ENCODE data around the gene DIRAS1.
A peak's percentile ranks its signal among the peaks of the same experiment; 100 is the strongest.
"Not testable (repeated sequence)": the region's sequence is repeated elsewhere in the genome, so short reads cannot be mapped to it uniquely, and the experiment has no call there.

Gene DIRAS1

DNA sequence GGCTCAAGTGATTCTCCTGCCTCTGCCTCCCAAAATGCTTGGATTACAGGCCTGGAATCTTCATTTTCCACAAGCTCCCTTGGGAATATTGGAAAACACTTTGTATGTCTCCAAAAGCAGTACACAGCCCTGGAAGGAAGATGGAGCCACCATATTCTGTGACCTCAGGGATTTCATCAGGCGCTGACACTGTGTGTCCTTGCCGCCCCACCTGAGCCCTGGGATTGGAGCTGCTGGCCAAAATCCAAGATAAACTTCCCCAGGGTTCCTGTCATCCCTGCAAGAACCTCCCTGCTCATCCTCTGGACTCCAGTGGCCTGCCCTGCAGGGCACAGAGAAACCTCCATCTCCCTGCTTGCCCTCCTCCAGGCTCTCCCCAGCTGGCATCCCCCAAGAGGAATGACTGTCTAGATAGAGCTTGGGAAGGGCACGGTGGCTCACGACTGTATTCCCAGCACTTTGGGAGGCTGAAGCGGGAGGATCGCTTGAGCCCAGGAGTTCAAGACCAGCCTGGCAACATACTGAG is 17.4 kb downstream of the DIRAS1 start:
- no peak for DNase-seq

DNA sequence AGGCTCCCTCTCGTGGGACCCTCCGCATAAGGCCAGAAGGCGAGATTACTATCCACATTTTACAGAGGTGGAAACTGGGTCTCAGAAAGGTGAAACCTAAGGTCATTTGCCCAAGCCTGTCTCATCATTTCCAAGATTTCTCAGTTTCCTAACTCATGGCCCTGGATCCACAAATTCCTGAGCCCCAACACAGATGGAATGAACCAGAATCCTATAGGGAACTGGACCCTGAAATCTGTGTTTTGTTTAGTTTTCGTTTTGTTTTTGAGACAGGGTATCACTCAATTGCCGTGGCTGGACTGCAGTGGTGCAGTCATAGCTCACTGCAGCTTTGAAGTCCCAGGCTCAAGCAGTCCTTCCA is 18.1 kb downstream of the DIRAS1 start:
- DNase-seq, result no peak

DNA sequence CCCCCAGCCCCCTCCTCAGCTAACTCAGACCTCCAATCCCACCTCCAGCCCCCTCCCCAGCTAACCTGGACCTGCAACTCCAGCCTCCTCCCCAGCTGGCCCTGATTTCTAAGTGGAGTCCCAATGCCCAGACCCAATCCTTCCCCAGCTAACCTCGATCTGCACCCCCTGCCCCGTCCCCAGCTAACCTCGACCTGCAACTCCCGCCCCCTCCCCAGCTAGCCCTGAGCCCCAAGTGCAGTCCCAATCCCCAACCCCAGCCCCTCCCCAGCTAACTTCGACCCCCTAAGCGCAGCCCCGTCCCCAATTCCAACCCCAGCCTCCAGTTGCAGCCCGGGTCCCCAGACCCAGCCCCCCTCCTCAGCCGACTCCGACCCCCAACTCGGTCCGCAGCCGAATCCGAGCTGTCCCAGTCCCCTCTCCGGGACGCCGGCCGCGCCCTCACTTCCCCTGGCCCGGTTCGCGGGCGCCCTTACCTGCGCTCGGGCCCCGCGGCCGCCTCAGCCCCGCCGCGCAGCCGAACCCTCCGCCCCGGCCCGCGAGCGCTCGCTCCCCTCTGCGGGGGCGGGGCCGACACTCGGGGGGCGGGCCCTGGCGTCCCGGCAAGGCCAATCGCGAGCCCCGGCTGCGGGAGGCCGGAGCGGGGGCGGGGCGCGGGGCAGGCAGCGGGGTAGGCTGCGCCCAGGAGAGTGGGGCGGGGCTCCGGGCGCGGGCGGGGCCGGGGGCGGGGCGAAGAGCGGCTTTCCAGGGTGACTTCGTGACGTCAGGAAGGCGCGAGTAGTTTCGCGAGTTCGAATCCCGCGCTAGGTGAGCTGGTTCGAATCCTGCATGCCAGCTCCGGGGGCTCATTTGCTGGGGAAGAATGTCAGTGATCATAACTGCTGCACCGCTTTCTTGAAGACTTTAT is 18.7 kb downstream of the DIRAS1 start, which contains the start of gene GNG7:
TSS of gene GNG7 (minus strand) at position 525 of the 907 bp plus-strand sequence. CDS start 182,006 bp downstream, outside the sequence.
- DNase-seq, result peak; percentile 79

DNA sequence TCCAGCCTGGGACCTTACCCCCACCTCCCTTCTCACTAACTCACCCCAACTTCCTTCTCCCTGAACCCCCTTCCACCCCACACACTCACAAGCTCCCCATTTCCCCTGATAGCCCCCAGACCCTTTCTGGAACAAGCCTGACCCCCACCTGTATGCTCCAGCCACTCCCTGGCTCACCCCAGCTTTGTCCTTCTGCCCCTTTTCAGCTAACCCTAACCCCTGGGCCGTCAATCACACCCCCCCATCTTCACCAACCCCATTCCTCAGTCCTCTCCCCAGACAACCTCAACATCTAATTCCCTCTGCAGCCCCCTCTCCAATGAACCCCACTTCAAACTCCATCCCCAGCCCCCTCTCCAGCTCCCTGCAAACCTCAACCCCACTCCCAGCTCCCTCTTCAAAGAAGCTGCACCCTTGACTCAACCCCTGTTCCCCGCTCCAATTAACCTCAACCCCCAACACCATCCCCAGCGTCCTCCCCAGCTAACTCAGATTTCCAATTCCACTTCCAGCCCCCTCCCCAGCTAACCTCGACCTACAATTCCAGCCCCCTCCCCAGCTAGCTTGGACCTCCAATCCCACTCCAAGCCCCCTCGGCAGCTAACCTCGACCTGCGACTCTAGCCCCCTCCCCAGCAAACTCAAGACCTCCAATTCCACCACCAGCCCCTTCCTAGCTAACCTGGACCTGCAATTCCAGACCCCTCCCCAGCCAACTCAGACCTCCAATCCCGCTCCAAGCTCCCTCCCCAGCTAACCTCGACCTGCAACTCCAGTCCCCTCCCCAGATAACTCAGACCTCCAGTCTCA is 19.6 kb downstream of the DIRAS1 start:
- no peak for DNase-seq

DNA sequence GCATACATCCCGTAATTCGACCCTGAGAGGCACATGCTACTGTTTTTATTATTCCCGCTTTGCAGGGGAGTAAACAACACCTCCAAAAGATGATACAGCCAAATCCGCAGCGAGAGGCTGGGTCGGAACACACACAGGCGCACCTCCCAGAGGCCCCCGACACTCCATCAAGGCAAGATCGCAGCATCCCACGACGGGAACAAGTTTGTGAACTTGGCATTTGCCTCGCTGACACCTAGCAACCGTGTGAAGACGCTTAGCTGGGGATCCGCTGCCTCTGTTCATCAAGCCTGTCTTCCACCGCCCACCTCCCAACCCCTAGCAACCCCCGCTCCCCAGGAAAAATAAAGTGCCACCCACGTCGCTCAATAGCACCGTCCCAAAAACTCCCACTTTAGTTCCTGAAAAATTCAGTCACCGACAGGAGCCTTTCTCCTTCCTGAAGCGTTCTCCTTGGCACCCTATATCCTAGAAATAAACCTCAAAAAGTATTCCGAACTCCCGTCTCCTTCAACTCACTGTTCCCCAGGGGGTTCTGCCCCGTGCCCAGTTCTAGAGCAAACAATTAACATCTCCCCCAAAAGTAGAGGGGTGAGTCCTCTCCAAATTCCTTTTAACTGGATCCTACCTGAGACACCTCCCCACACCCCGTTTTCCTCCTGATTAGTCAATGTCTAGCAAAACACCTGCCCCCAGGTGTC is 20.4 kb downstream of the DIRAS1 start:
- DNase-seq, result no peak

DNA sequence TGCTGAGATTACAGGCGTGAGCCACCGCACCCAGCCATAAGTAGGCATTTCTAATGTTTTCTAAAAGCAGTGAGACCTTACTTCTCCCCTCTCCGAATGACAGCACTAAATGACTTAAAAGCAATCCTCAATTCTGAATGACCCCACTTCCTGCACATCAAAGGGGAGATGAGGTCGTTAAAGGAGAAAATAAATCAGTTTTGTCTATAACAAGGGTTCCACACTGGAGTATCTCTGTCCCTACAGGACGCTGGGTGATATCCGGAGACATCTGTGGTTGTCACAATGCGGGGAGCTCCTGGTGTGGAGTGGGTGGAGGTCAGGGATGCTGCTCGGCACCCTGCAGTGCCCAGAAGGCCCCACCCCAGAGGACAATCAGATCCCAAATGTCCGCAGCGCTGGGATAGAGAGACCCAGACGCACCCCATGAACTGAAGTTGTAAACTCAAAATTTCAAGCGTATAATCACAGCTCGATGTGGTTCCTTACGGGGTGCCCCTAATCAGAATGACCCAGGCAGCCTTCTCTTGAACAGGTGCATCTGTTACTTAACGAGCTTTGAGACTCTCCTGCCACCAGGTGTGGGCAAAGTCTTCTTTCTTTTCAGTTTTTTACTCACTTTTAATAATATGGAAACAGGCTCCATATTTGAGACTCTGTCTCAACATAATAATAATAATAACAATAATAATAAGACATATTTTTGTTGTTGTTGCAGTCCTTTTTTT is 21.6 kb downstream of the DIRAS1 start:
- no peak for DNase-seq

DNA sequence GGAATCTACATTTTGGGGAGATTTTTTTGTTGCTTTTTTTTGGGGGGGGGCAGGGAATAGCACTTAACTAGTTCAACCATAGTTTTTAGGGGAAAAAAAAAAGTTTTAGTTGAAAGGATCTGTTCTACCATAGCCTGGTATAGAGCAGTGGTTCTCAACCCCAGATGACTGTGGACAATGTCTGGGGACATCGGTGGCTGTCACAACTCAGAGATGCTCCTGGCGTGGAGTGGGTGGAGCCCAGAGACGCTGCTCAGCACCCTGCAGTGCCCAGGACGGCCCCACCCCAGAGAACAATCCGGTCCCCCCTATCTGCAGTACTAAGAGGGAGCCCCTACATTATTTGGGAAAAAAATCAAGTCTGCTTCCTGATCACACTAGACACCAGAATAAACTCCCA is 27.0 kb downstream of the DIRAS1 start:
- DNase-seq, result no peak

DNA sequence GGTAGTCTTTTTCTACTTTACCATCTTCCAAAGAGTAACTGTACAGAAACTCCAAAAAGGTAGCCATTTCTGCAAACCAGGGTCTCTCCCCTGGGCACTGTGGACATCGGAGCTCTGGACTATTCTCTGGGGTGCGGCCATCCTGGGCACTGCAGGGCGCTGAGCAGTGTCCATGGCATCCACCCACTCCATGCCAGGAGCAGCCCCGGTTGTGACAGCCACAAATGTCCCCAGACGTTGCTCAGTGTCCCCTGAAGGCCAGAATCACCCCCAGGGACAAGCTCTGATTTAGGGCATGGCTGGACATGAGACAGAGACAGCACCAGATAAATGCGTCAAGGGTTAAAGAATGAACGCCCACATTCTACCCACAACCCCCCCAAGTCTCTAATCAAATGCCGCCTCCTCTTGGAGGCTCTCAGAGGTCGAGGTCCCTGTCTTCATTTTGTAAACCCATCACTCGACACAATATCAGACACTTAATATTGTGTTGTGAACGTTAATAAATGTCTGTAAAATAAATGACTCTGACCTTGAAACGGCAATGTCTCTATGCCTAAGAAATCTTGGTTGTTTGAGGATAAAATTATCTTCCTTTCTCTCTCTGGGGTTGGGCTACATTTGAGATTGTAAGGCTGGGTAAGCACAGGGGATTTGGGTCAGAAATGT is 27.5 kb downstream of the DIRAS1 start:
- no peak for DNase-seq

DNA sequence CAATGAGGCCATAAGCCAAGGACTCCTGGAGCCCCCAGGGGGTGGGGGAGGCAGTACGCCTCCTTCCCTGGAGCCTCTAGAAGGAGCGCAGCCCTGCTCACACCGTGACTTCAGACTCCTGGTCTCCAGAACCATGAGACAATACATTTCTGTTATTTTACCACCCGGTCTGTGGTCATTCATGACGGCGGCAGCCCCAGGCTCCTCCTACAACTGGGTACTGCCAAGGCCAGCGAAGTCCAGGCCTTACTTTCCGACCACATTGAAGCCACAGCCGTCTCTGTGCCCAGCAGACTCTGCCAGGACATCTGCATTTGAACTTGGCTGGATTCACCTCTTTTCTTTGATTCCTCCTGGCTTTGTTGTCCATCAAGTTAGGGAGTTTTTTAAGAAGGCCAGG is 29.2 kb downstream of the DIRAS1 start:
- DNase-seq, result no peak

DNA sequence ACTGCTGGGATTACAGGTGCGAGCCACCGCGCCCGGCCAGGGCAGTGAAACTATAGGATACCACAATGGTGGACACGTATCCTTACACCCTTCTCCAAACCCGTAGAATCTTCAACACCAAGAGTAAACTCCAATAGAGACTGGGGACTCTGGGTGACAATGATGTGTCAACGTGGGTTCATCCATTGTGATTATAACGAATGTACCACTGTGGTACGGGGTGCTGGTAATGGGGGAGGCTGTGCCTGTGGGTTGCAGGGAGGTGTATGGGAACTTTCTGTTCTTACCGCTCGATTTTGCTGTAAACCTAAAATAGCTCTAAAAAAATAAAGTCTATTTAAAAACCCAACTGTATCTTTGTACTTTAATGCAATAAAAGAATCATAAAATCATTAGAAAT is 30.3 kb downstream of the DIRAS1 start:
- DNase-seq, result no peak

DNA sequence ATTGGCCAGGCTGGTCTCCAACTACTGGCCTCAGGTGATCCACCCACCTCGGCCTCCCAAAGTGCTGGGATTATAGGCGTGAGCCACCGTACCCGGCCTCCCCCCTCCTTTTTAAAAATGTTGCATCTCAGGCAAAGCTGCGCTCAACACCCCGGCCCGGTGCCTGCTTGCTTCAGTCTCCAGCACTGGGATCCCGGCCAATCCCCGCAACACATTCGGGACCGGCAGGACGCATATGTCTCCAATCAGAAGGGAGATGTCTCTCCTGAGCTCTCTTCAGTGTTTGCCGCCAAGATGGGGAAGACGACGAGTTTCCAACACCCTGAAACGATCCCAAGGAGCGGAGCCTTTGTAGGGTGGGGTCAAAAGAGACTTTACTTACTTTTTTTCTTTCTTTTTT is 34.8 kb downstream of the DIRAS1 start:
- DNase-seq, result no peak

DNA sequence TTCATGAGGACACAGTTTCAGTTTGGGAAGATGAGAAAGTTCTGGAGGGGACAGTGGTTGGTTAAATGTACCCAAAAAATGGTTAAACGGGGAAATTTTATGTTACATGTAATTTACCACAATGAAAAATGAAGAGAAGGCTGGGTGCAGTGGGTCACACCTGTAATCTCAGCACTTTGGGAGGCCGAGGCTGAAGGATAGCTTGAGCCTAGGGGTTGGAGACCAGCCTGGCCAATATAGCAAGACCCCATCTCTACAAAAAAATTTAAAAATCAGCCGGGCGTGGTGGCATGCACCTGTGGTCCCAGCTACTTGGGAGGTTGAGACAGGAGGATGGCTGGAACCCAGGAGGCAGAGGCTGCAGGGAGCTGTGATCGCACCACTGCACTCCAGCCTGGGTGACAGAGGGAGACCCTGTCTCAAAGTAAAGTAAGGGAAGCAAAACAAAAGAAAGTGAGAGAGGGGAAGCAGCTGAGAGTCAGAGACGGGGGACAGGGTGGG is 35.9 kb downstream of the DIRAS1 start:
- DNase-seq, result no peak

DNA sequence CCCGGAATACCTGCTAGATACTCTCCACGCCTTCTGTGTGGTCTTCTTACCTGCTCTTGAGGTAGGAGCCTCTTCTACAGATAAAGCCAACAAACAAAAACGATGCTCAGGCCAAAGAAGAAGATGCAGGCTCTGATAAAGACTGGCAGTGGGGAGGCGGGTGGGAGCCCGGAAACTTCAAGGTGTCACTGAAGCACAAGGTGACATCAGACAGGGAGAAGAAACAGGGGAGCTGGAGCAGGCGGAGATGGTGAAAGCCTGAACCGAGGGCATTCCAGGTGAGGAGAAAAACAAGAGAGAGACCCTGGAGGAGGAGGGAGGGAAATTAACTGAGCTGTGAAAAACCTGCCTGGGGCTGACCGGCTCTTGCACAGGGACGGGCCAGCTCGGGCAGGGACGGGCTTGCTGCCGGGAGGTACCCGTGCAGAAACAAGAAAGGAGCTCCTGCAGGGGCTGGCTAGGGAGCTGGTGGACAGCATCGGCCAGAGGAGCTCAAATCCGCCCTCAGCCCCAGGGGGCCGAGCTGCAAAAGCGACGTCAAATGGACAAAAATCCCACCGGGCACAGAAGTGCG is 37.7 kb downstream of the DIRAS1 start:
- DNase-seq, result no peak

DNA sequence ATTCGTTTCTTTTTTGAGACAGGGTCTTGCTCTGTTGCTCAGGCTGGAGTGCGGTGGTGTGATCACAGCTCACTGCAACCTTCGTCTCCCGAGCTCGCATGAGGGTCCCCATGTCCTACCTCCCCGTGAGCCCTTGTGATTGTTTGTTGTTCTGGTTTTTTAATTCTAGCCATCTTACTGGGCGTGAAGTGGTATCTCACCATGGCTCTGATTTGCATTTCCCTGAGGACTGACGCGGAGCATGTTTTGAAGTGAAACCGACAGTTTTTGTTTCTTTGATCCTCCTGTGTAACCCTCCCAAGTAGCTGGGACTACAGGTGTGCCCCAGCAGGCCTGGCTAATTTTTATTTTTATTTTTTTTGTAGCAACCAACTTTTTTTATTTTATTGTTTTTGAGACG is 40.4 kb downstream of the DIRAS1 start:
- no peak for DNase-seq

DNA sequence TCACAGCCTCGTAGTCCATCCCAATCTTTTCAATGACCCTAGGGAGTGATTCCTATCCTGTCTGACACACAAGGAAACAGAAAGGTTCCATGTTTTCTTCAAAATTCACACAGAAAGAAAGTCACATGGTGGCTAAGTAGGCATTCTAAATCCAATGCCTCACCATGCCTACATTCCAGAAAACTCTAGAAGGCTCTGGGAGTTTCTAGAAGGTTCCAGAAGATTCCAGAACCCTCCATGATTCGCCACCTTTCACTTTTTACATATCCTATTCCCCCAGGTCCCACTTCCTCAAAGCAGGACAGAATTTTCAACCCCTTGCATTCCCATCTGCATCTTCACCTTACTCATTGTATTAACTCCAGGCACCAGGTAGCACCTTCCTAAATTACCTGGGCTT is 41.7 kb downstream of the DIRAS1 start:
- DNase-seq, result no peak

DNA sequence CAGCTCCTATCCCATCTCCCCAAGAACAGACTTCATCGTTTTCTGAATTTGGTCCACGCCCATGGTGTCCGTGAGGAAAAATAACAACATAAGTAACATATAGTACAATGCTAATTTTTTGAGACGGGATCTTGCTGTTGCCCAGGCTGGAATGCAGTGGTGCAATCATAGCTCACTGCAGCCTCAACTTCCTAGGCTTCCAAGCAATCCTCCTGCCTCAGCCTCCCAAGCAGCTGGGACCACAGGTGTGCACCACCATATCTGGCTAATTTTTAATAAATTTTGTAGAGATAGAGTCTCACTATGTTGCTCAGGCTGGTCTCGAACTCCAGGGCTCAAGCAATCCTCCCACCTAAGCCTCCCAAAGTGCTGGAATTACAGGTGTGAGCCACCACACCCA is 42.2 kb downstream of the DIRAS1 start:
- DNase-seq, result not testable (repeated sequence)

DNA sequence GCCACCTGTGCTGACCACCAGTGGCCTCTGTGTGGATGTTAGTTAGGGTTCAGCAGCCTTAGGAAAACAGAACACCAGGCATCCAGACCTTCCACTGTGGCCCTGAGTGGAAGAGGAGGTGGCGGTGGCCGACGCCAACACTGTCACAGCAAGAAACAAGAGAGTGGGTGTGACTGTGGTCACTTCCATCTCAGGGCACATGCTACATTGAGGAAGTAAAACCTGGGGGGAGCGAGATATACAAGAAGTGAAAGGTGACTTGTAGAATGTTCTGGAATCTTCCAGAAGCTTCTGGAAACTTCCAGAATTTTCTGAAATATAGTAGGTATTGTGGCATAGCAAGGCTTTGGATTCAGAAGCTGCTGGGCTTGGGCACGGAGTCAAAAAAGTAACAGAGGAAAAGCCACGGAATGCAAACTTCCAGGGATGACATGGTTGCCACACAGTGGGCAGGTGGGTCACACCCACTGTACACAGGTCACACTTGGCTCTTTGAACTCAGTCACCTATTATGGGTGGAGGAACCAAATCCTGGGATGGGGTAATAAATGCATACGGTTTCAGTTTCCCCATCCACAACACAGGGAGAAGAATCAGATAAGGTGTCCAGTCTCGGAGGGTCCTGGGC is 43.0 kb downstream of the DIRAS1 start:
- DNase-seq, result no peak

DNA sequence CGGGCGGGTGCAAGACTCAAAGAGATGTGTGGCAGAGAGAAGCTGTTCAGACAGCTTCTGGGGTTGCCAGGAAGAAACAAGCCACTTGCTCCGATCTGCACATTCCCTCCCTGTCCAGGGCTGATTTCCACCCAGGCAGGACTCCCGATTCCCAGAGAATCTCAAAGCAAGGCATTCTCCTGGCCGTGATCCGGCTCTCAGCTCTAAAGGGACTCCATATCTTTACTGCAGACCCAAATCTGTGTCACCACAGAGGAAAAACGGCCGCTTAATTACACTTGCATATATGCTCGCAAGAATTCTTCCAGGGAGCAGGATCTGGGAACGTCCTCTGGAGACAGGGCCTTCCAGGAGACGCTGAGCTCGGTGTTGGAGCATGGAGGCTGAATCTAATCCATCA is 44.3 kb downstream of the DIRAS1 start:
- no peak for DNase-seq

DNA sequence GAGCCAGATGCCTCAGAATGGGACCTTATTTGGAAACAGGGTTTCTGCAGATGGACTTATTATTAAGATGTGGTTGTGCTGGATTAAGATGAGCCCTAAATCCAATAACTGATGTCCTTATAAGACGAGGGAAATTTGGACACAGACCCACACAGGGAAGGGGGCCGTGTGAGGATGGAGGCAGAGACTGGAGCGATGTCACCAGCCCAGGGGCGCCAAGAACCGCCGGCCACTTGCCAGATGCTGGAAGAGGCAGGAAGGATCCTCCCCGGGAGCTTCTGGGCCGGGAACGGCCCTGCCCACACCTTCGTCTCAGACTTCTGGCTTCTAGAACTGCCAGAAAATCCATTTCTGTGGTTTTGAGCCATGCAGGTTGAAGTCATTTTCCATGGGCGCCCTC is 45.3 kb downstream of the DIRAS1 start:
- DNase-seq, result no peak

DNA sequence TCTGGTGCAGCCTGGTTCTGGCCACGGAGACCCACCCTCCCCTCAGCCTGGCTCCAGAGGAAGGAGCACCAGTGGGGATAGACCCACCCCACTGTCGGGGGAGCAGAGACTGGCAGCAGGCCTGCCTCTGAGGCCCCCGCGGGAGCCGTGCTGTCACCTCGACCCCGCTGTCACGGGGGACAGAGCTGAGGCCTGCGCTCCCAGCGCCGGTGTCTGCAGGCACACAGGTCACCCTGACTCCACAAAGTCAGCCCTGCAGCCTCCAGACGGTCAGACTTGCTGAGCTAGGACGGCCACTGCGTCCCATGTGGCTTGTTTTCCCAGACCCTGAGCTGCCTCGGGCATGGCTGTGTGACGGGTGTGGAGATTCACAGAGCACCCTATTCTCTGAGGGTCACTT is 51.0 kb downstream of the DIRAS1 start:
- no peak for DNase-seq
